ENCODE results near the gene TANGO2. TPM values are rescaled to one million over a fixed set of nuclear protein-coding genes. Genes with fewer than 3 reads are reported as not detected.

TANGO2 gene
- total RNA-seq, 1 donor from 2014 or later, result 14.8 TPM

GRCh38 chr22:20029550-20030225, 8.8 kb downstream of the TANGO2 start:
- no peak for TF ChIP-seq CTCF (conservative IDR thresholded peaks at IDR 0.05; ENCODE audit: low read depth, low read length)
- H3K4me3 ChIP-seq (ENCODE audit: low read depth, low read length), result no peak overlapping the region
- DNase-seq (ENCODE audit: low read depth), result no peak

GRCh38 chr22:20031732-20032406, 11.0 kb downstream of the TANGO2 start:
- no peak overlapping the region for H3K4me3 ChIP-seq (ENCODE audit: low read depth, low read length)
- TF ChIP-seq CTCF (conservative IDR thresholded peaks at IDR 0.05; ENCODE audit: low read depth, low read length), result no peak
- no peak for DNase-seq (ENCODE audit: low read depth)

GRCh38 chr22:20032407-20032991, 11.6 kb downstream of the TANGO2 start:
- no peak overlapping the region for H3K4me3 ChIP-seq (ENCODE audit: low read depth, low read length)
- no peak for DNase-seq (ENCODE audit: low read depth)
- TF ChIP-seq CTCF (conservative IDR thresholded peaks at IDR 0.05; ENCODE audit: low read depth, low read length), result no peak

GRCh38 chr22:20033045-20033706, 12.3 kb downstream of the TANGO2 start:
- TF ChIP-seq CTCF (conservative IDR thresholded peaks at IDR 0.05; ENCODE audit: low read depth, low read length), result no peak
- no peak overlapping the region for H3K4me3 ChIP-seq (ENCODE audit: low read depth, low read length)

GRCh38 chr22:20034143-20034542, 13.2 kb downstream of the TANGO2 start:
- H3K4me3 ChIP-seq (ENCODE audit: low read depth, low read length), result no peak overlapping the region
- no peak for TF ChIP-seq CTCF (conservative IDR thresholded peaks at IDR 0.05; ENCODE audit: low read depth, low read length)
- DNase-seq (ENCODE audit: low read depth), result no peak

More at GRCh38 chr22:20033045-20033706, 12.3 kb downstream of the TANGO2 start:
- DNase-seq (ENCODE audit: low read depth), result no peak

GRCh38 chr22:20035375-20036083, 14.6 kb downstream of the TANGO2 start:
- H3K4me3 ChIP-seq (ENCODE audit: low read depth, low read length), result no peak overlapping the region
- TF ChIP-seq CTCF (conservative IDR thresholded peaks at IDR 0.05; ENCODE audit: low read depth, low read length), result no peak
- no peak for DNase-seq (ENCODE audit: low read depth)
